Upper lobe of left lung (tissue), 4 donors: Measurements from ENCODE around the gene VPS37D.

ENCODE experiments used
- CTCF ChIP-seq, 6 experiments: fragments of 450-650 bp in 4 of 6; fragments of 200-600 bp in 2 of 6; sonication (generic) in 2 of 6; IDR thresholded peaks; one replicate each; pipeline ENCODE4 v1.5.1; 2016 to 2019; ENCODE audit warnings: antibody characterized with exemption in 6 of 6
- POLR2A ChIP-seq, 4 donors: fragments of 450-650 bp; IDR thresholded peaks; one replicate each; pipeline ENCODE4 v1.5.1; 2016 to 2017; ENCODE audit warnings: antibody characterized with exemption in 4 of 4, mild to moderate bottlenecking in 2 of 4
- POLR2AphosphoS5 ChIP-seq, 2 donors: sonication (generic); formaldehyde crosslinking; IDR thresholded peaks; one replicate each; pipeline ENCODE4 v1.5.1; 2017; ENCODE audit warnings: antibody characterized with exemption in 2 of 2

DNA sequence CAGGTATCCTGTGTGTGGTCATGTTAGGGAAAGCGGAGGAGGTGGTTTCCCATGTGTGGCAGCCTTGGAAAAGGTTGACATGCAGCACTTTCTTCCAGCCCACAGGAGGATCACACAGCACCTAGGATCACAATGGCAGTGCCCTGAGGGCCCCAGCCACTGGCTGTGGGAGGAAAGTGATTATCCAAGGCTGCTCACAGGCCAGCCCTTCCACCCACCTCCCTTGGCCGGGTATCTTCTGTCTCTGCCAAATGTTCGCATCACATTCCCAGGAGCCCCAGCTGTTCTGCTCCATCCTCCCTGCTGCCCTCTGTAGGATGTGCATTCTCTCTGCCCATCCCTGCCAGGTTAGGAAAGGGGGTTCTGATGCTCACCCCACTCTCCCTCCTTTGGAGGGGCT, 40.8 kb upstream of the VPS37D start:
- TF ChIP-seq CTCF (IDR thresholded peaks at IDR 0.05) (no peak), POLR2AphosphoS5 (IDR thresholded peaks at IDR 0.05) (no peak), POLR2A (IDR thresholded peaks at IDR 0.05) (no peak)
